ENCODE measurements around the gene LYSMD1. TPM values are rescaled to one million over a fixed set of nuclear protein-coding genes. Genes with fewer than 3 reads are reported as not detected.

LYSMD1 gene
- total RNA-seq, 1 donor from 2014 or later = 5.0 TPM

DNA sequence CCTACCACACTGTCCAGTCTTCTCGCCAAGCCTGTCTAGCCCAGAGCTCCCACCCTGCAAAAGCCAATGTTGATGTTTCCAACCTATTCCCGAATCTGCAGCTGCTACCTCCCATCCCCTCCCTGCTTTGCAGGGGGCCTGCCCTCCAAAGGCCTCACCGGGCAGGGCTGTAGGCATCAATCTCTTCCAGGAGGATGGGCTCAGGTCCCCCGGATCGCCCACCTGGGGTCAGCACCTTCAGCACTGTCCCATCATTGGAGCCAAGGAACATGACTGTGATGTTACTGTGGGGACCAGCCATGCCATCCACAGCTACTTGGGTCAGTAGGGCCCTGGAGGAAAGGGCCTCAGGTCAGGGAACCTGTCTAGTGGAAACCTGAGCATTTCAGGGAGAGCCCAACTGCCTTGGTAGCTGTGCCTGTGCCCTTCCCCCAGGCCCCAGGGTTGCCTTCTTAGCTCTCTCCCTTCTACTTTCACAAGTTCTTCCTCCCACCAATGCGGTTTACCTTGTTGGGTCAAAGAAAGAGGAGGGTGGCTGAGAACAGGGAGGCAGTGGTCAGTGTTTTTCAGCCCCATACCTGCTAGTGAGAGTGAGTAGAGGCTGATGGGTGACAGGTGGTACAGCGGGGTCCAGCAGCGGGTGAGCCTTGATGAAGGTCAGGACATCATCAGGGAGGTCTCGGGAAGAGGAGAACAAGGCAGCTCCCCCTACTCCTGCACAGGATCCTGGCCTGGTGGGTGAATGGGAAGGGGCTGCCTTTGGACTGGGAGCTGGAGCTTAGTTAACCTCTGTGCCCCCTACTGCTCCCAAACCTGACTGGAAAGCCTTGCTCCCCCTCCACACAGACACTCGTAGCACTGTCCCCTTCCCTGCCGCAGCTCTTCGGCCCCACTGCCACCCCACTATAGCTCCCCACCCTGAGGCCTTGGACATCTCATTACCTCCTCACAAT is 30.0 kb downstream of the LYSMD1 start:
- no peak for ATAC-seq

DNA sequence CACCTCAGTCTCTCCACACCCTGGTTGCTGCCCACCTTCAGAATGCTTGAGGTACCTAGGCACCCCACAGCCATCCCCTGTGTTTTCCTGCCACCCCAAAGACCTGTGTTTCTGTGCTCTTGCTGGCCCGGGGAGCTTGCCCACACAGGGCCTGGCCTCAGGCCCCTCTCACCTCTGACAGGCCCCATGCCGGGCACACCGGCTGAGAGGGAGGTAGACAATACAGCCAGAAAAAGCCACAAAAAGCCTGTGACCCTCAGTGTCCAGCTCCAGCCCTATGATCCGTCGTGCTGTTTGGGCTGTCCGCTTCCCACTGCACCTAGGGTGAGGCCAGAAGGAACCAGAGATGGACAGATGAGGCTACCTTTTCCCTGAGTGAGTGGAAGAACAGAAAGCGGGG is 30.7 kb downstream of the LYSMD1 start:
- no peak for ATAC-seq

DNA sequence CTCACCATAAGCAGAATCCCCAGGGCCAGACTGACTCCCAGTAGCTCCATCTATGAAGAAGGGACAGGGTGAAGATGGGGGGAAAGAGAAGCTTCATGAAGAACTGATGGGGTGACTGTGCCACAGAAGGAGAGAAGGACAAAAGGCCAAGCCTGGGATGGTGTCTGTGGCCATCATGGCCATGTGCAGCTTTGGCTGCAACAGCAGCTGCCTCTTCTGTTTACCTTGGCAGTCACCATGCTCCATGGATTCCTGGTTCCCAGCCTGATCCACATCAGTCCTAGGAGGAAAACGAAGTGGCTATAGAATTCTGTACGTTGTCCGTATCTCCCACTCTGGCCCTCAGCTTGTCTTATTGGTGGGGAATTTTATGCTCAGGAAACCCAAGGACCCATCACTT is 31.3 kb downstream of the LYSMD1 start:
- no peak for ATAC-seq

DNA sequence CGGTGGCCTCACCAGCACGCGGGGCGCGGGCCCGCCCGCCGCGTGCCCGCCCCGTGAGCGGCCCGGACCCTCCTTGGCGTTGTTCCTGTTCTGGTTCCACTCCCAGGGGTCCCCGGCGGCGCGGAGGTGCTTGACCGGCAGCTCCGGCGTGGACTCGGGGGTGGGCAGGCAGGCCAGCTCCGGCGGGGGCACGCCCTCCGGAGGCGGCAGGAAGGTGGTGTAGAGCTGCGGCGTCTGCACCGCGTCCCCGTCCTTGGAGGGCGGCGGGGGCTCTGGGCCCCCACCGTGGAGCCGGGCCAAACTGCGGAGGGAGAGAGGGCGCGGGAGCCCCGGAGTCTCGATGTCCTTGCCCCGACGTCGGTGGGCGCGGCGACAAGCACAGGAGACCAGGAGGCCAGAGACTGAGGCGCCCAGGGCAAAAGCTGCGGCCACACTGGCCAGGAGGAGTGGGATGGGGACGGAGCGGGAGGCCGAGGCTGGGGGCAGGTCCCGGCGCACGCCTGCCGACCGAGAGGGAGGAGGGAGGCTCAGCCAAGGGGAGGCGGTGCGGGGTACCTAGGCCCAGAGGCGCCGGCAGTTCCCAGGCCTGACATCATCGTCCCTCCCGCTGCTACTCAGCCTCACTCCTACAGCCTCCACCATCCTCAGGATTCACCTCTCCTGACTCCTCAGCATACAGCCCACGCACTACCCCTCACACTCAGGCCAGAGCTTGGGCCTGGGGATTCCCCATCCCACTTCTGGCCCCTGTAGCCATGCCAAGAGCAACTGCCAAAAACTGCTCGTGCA is 32.5 kb downstream of the LYSMD1 start:
- no peak for ATAC-seq

- peak; percentile 3 for ATAC-seq
Measured at GRCh38 chr1:151132335-151133017, 33.2 kb downstream of the LYSMD1 start.

DNA sequence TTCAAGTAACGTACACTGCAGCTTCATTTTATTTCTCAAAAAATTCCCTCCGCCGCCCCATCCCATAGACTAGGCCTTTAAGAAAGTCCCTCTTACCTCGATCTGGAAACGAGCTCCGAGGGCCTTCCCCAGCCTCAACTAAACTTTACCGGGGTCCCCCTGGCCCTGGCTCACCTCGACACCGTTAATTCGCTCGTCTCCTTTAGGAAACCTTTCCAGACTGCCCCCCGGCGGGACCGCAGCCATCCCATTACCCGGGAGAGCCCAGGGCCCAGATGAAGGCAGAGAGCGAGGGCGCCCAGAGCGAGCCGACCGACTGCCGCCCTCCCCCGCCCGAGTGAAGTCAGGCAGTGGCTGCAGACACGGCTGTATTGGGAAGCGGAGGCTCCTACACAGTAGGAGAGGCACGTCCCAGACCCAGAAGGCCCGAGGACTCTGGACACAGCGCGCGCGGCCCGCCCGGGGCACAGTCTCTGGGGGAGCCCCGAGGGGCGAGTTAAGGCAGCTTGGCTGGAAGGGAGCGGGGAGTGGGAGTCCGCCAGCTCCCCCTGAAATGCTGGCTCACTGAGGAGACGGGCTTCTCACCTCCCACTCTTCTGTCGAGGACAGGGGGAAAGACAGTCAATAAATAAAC is 33.9 kb downstream of the LYSMD1 start:
- peak; percentile 54 for ATAC-seq

- ATAC-seq = peak; percentile 95
Measured at GRCh38 chr1:151130987-151131586, 34.6 kb downstream of the LYSMD1 start.

- ATAC-seq = no peak
Measured at GRCh38 chr1:151128800-151129199, 36.9 kb downstream of the LYSMD1 start.

DNA sequence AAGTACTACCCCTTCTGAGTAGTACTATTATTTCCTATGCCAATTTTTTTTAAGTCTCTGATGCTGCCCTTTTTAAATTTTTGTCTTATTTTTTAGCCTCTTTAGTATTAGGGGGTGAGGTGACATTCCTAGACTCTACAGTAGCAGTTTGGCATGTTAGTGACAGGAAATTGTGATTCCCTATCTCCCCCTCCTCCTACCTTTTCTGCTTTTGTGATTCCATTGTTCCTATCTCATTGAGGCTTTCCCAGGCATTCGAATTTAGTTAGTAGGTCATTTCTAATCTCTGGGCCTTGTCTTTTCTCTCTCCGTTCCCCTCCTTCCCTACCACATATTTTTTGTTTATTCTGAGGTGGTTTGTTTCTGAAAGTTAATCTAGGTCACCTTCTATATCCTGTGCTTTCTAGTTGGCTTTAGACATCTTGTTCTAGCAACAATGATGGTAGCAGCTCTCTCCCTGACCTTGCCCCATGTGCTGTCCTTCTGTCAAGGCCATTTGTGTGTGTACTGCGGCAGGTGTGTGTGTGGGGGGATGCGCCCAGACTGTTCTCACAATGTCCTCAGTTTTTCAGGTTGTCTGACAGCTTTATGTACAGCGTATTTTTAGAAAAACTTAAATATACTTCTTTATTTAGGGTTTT is 40.8 kb downstream of the LYSMD1 start:
- ATAC-seq = no peak

DNA sequence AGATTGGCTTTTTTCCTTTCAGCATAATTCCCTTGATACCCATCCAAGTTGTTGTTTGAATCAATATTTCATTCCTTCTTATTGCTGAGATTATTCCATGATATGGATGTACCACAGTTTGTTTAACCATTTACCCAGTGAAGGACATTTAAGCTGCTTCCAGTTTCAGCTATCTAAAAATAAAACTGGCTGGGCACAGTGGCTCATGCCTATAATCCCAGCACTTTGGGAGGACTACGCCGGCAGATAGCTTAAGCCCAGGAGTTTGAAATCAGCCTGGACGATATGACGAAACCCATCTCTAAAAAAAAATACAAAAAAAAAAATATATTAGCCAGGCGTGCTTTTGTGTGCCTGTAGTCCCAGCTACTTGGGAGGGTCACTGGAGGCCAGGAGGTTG is 51.8 kb downstream of the LYSMD1 start:
- no peak for ATAC-seq

Other genes starting within 250 kb of the LYSMD1 start
- 24.3 TPM for gene SETDB1, start 239.5 kb downstream of the LYSMD1 start, total RNA-seq
- gene CERS2, start 191.1 kb downstream of the LYSMD1 start, total RNA-seq = 49.8 TPM
- gene ANXA9, start 183.6 kb downstream of the LYSMD1 start, total RNA-seq = 0.40 TPM
- gene MINDY1, start 159.0 kb downstream of the LYSMD1 start, total RNA-seq = 33.4 TPM
- 14.3 TPM for gene PRUNE1, start 157.5 kb downstream of the LYSMD1 start, total RNA-seq
- 55.8 TPM for gene BNIPL, start 129.3 kb downstream of the LYSMD1 start, total RNA-seq
- gene C1orf56, start 118.2 kb downstream of the LYSMD1 start, total RNA-seq = 1.3 TPM
- 118 TPM for gene CDC42SE1, start 106.3 kb downstream of the LYSMD1 start, total RNA-seq
- 0.80 TPM for gene MLLT11, start 105.5 kb downstream of the LYSMD1 start, total RNA-seq
- gene GABPB2, start 95.1 kb downstream of the LYSMD1 start, total RNA-seq = 10.6 TPM
- gene SEMA6C, start 19.3 kb downstream of the LYSMD1 start, total RNA-seq = 0.88 TPM
- gene TNFAIP8L2, start 9.3 kb downstream of the LYSMD1 start, total RNA-seq = not detected
- gene SCNM1, start 242 bp upstream of the LYSMD1 start, total RNA-seq = 30.6 TPM
- gene TMOD4, start 10.1 kb upstream of the LYSMD1 start, total RNA-seq = not detected
- gene VPS72, start 24.3 kb upstream of the LYSMD1 start, total RNA-seq = 28.2 TPM
- gene PIP5K1A, start 32.6 kb upstream of the LYSMD1 start, total RNA-seq = 28.2 TPM
- gene PSMD4, start 88.8 kb upstream of the LYSMD1 start, total RNA-seq = 126 TPM
- gene ZNF687, start 116.4 kb upstream of the LYSMD1 start, total RNA-seq = 12.6 TPM
- gene PI4KB, start 161.5 kb upstream of the LYSMD1 start, total RNA-seq = 34.7 TPM
- gene RFX5, start 181.3 kb upstream of the LYSMD1 start, total RNA-seq = 21.9 TPM
- 14.0 TPM for gene SELENBP1, start 206.8 kb upstream of the LYSMD1 start, total RNA-seq
- gene PSMB4, start 233.7 kb upstream of the LYSMD1 start, total RNA-seq = 178 TPM

All from esophagus mucosa (tissue), 1 donor.